Sigmoid colon (tissue), 7 donors: ENCODE results near the gene SLC25A44. TPM values are rescaled to one million over a fixed set of nuclear protein-coding genes. Genes with fewer than 3 reads are reported as not detected.

Experiments
- DNase-seq: peaks from one replicate; pipeline ENCODE4 v3.0.0-alpha.2; 2019
- H3K27ac ChIP-seq, 4 donors: fragments of 200-600 bp; sonication (generic); one replicate each; pipeline ENCODE4 v1.5.1; 2016 to 2019; ENCODE audit warnings: mild to moderate bottlenecking in 1 of 4
- H3K27me3 ChIP-seq, 3 donors: fragments of 200-600 bp; sonication (generic); one replicate each; pipeline ENCODE4 v1.5.1; 2019; ENCODE audit warnings: mild to moderate bottlenecking in 1 of 3
- H3K36me3 ChIP-seq, 4 donors: fragments of 200-600 bp; sonication (generic); one replicate each; pipeline ENCODE4 v1.5.1; 2016 to 2019
- H3K4me1 ChIP-seq, 4 donors: fragments of 200-600 bp; sonication (generic); one replicate each; pipeline ENCODE4 v1.5.1; 2017 to 2019
- H3K4me3 ChIP-seq, 4 donors: fragments of 200-600 bp; sonication (generic); one replicate each; pipeline ENCODE4 v1.5.1; 2017 to 2019; ENCODE audit warnings: mild to moderate bottlenecking in 2 of 4, moderate library complexity in 1 of 4
- H3K9me3 ChIP-seq, 4 donors: fragments of 200-600 bp in 3 of 4; sonication (generic) in 3 of 4; one replicate each; pipeline versions ENCODE4 v1.5.1 to v1.6.1; 2013 to 2019
- EP300 ChIP-seq, 4 donors: sonication (generic); formaldehyde crosslinking; IDR thresholded peaks; one replicate each; pipeline ENCODE4 v1.6.1; 2017; ENCODE audit warnings: antibody characterized with exemption in 4 of 4
- POLR2A ChIP-seq, 2 donors: fragments of 450-650 bp; IDR thresholded peaks; one replicate each; pipeline ENCODE4 v1.6.1; 2016; ENCODE audit warnings: antibody characterized with exemption in 2 of 2, mild to moderate bottlenecking in 2 of 2, moderate library complexity in 2 of 2
- POLR2AphosphoS5 ChIP-seq, 4 donors: sonication (generic); formaldehyde crosslinking; IDR thresholded peaks; one replicate each; pipeline ENCODE4 v1.6.1; 2017; ENCODE audit warnings: antibody characterized with exemption in 4 of 4
- WGBS, 2 donors: extraction: QIAGEN DNeasy Blood & Tissue Kit; methylation state at CpG; one replicate each; pipeline ENCODE4 v1.1.7; 2013; 5-methylcytosine and 5-hydroxymethylcytosine counted together
- intact Hi-C: fragments of 100-400 bp; cut with DNase I; formaldehyde crosslinking; loops from one replicate; pipeline ENCODE4 v1.15.1; 2023
- polyA plus RNA-seq, 3 donors: library from polyadenylated mRNA; stranded (reverse); fragments of 200-250 nt; gene quantifications; one replicate each; pipeline ENCODE4 v1.2.3, GENCODE V29; 2013
- total RNA-seq, 4 donors: library from RNA; depleted of rRNA; stranded (reverse); fragments of >200 nt; gene quantifications; one replicate each; pipeline ENCODE4 v1.1.0, GENCODE V29; 2016
- TF ChIP-seq, protein P1 (sequence below), 4 experiments: fragments of 450-650 bp in 3 of 4; fragments of 200-600 bp in 1 of 4; IDR thresholded peaks; one replicate each; pipeline ENCODE4 v1.5.1; 2016 to 2019; ENCODE audit warnings: antibody characterized with exemption in 4 of 4, mild to moderate bottlenecking in 3 of 4, moderate library complexity in 2 of 4
- donor health status: healthy with polysubstance abuse.
- donor health status: Bipolar disorder and iron deficiency.
- donor health status: healthy.

The SLC25A44 gene
- total and polyA plus RNA-seq, 7 donors: 7.8 to 15.3 (median 10.0) TPM

DNA sequence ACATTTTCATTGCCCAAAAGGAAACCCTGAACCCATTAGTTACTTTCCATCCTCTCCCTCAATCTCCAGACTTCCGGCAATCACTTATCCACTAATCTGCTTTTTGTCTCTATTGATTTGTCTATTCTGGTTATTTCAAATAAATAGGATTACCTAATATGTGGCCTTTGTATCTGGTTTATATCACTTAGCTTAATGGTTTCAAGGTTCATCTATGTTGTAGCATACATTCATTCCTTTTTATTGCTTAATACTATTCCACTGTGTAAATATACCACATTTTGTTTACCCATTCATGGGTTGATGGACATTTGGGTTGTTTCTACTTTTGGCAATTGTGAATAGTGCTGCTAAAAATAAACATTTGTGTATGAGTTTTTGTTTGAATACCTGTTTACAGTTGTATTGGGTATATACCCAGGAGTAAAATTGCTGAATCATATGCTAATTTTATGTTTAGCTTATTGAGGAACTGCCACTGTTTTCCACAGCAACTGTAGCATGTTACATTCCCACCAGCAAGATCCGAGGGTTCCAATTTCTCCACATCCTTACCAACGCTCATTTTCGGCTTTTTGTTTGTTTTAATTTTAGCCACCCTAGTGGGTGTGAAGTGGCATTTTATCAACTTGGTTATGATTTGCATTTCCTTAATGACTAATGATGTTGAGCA, 2.5 kb upstream of the SLC25A44 start:
- Histone ChIP-seq H3K27ac (no peak overlapping the region), H3K27me3 (no peaks in the 10 kb centered on the region), H3K9me3 (no peaks in the 10 kb centered on the region), H3K36me3 (no peaks in the 10 kb centered on the region), H3K4me1 (peaks cover 0 to 29% (median 17%) of the 10 kb centered on the region in 4 donors), H3K4me3 (no peak overlapping the region)
- DNase-seq: no peak
- intact Hi-C loops: loop anchor here (10.0 kb wide), 1 partner anchor 943 kb away; the partner anchor contains the start of gene ETV3
- TF ChIP-seq POLR2AphosphoS5 (IDR thresholded peaks at IDR 0.05) (no peak), POLR2A (IDR thresholded peaks at IDR 0.05) (no peak), EP300 (IDR thresholded peaks at IDR 0.05) (no peak)
- TF ChIP-seq, protein P1, sequence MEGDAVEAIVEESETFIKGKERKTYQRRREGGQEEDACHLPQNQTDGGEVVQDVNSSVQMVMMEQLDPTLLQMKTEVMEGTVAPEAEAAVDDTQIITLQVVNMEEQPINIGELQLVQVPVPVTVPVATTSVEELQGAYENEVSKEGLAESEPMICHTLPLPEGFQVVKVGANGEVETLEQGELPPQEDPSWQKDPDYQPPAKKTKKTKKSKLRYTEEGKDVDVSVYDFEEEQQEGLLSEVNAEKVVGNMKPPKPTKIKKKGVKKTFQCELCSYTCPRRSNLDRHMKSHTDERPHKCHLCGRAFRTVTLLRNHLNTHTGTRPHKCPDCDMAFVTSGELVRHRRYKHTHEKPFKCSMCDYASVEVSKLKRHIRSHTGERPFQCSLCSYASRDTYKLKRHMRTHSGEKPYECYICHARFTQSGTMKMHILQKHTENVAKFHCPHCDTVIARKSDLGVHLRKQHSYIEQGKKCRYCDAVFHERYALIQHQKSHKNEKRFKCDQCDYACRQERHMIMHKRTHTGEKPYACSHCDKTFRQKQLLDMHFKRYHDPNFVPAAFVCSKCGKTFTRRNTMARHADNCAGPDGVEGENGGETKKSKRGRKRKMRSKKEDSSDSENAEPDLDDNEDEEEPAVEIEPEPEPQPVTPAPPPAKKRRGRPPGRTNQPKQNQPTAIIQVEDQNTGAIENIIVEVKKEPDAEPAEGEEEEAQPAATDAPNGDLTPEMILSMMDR (IDR thresholded peaks at IDR 0.05): no peak
- WGBS, 2 donors: 86 to 87% methylated on average over 4 of the region's 4 CpGs

DNA sequence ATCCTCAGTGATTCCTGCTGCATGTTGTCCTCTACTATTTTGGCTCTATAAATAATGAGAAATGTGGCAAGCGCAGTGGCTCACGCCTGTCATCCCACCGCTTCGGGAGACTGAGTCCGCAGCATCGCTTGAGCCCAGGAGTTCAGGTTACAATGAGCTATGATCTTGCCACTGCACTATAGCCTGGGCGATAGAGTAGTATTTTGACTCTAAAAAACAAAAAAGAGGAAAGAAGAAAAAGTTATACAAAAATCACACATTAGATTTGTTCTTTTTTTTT, 756 bp upstream of the SLC25A44 start:
- TF ChIP-seq POLR2AphosphoS5 (IDR thresholded peaks at IDR 0.05) (no peak), POLR2A (IDR thresholded peaks at IDR 0.05) (no peak), EP300 (IDR thresholded peaks at IDR 0.05) (no peak)
- TF ChIP-seq, protein P1 (IDR thresholded peaks at IDR 0.05): no peak
- Histone ChIP-seq H3K4me3 (peak overlapping the region; percentile 42 to 91 (median 80)), H3K4me1 (peaks cover 0 to 29% (median 17%) of the 10 kb centered on the region in 4 donors), H3K36me3 (no peaks in the 10 kb centered on the region), H3K27me3 (no peaks in the 10 kb centered on the region), H3K9me3 (no peaks in the 10 kb centered on the region), H3K27ac (peak overlapping the region; percentile 73 to 85 (median 85))
- WGBS, 2 donors: 80 to 92% methylated on average over 7 of the region's 7 CpGs
- intact Hi-C loops: loop anchor here (1.0 to 10.0 kb wide), 2 partner anchors 47 to 942 kb away; partner anchors contain the start of gene ETV3
- no peak for DNase-seq

DNA sequence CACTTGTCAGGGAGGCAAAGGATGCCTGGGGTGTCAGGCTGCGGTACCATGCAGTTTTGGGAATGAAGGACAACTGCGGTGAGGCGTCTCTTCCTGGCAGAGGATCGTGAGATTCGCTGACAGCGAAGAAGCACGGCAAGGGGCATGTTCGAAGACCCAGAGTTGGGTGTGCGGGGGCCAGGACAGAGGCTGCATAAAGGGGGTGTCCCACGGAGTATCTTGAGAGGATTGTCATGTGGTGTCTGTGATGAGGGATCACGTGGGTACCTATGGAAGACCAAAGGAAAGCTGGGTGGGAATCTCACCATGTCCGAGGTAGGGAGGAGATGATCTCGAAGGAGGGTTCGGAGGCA, 372 bp downstream of the SLC25A44 start:
- WGBS, 2 donors: 10 to 16% methylated on average over 14 of the region's 14 CpGs
- H3K9me3 ChIP-seq: no peaks in the 10 kb centered on the region
- TF ChIP-seq POLR2A (IDR thresholded peaks at IDR 0.05) (no peak), EP300 (IDR thresholded peaks at IDR 0.05) (no peak), POLR2AphosphoS5 (IDR thresholded peaks at IDR 0.05) (no peak)
- TF ChIP-seq, protein P1 (IDR thresholded peaks at IDR 0.05): no peak
- no peaks in the 10 kb centered on the region for H3K27me3 ChIP-seq
- H3K27ac ChIP-seq: peak overlapping the region; percentile 82 to 85 (median 85)
- peak overlapping the region; percentile 75 to 91 (median 86) for H3K4me3 ChIP-seq
- intact Hi-C loops: loop anchor here (2.0 to 10.0 kb wide), 2 partner anchors 19 to 941 kb away; partner anchors contain the start of genes ETV3 and PMF1
- H3K36me3 ChIP-seq: no peaks in the 10 kb centered on the region
- H3K4me1 ChIP-seq: peaks cover 0 to 29% (median 17%) of the 10 kb centered on the region in 4 donors
- DNase-seq: no peak

DNA sequence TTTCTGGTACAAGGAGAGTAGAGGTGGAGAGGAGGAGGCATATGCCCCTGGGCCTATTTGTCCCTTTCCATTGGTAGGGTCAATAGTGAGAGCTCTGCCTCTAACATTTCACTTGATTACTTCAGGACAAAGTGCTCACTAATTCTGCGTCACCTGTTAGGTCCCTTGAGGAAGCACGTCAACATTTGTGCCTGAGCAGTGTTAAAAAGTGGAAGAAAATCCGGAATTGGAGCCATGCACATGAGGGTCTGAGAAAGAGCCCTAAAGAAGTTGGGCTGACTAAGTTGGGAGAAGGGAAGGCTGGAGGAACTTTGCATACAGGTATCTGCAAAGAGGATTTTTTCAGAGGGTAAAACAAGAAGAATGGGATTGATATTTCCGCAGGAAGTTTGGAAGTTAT, 1.9 kb downstream of the SLC25A44 start:
- intact Hi-C loops: loop anchor here (2.0 to 10.0 kb wide), 2 partner anchors 17 to 939 kb away; partner anchors contain the start of genes ETV3 and PMF1
- H3K27me3 ChIP-seq: no peaks in the 10 kb centered on the region
- H3K4me1 ChIP-seq: peaks cover 0 to 29% (median 17%) of the 10 kb centered on the region in 4 donors
- H3K4me3 ChIP-seq: no peak overlapping the region
- H3K27ac ChIP-seq: no peak overlapping the region
- WGBS, 2 donors: 66 to 77% methylated on average over 4 of the region's 4 CpGs
- no peak for TF ChIP-seq POLR2AphosphoS5 (IDR thresholded peaks at IDR 0.05)
- TF ChIP-seq, protein P1 (IDR thresholded peaks at IDR 0.05): no peak
- TF ChIP-seq POLR2A (IDR thresholded peaks at IDR 0.05): no peak
- TF ChIP-seq EP300 (IDR thresholded peaks at IDR 0.05): no peak
- peaks cover 5 to 15% (median 7%) of the 10 kb centered on the region in 4 donors for H3K36me3 ChIP-seq
- H3K9me3 ChIP-seq: no peaks in the 10 kb centered on the region
- DNase-seq: no peak
